PC-9 (cell line): ENCODE results near the gene ITGB7.

Experiments used
- EZH2 ChIP-seq: fragments of 200-600 bp; sonication (generic); IDR thresholded peaks from 2 replicates; pipeline ENCODE4 v1.8.0; 2017; ENCODE audit warnings: antibody characterized with exemption, low read depth
- TF ChIP-seq, protein P1 (sequence below): fragments of 200-600 bp; sonication (generic); conservative IDR thresholded peaks from 2 replicates; pipeline ENCODE4 v1.6.1; 2017; ENCODE audit warnings: mixed run types, antibody characterized with exemption, mild to moderate bottlenecking, moderate library complexity

- no peak for TF ChIP-seq EZH2
- TF ChIP-seq, protein P1, sequence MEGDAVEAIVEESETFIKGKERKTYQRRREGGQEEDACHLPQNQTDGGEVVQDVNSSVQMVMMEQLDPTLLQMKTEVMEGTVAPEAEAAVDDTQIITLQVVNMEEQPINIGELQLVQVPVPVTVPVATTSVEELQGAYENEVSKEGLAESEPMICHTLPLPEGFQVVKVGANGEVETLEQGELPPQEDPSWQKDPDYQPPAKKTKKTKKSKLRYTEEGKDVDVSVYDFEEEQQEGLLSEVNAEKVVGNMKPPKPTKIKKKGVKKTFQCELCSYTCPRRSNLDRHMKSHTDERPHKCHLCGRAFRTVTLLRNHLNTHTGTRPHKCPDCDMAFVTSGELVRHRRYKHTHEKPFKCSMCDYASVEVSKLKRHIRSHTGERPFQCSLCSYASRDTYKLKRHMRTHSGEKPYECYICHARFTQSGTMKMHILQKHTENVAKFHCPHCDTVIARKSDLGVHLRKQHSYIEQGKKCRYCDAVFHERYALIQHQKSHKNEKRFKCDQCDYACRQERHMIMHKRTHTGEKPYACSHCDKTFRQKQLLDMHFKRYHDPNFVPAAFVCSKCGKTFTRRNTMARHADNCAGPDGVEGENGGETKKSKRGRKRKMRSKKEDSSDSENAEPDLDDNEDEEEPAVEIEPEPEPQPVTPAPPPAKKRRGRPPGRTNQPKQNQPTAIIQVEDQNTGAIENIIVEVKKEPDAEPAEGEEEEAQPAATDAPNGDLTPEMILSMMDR = no peak
These were observed 28.8 kb upstream of the ITGB7 start for GRCh38 chr12:53235742-53236442.
